ENCODE data around the gene CCDC85B.

CCDC85B gene

GRCh38 chr11:65851811-65852507 is 38.5 kb upstream of the CCDC85B start:
- H3K36me3 ChIP-seq (ENCODE audit: control insufficient read depth, insufficient read depth, low read length, severe bottlenecking) = peaks cover 51% of the 10 kb centered on the region
- no peak for DNase-seq (ENCODE audit: low read depth)
- H3K9me3 ChIP-seq (ENCODE audit: control insufficient read depth, low read length) = no peaks in the 10 kb centered on the region
- H3K4me3 ChIP-seq (ENCODE audit: low read length) = no peak overlapping the region
- no peak overlapping the region for H3K9ac ChIP-seq (ENCODE audit: low read length)
- peaks cover 18% of the 10 kb centered on the region for H3K4me1 ChIP-seq (ENCODE audit: control insufficient read depth, insufficient read depth, low read length)
- H3K27me3 ChIP-seq (replicated peaks; ENCODE audit: control insufficient read depth, insufficient read depth, low read length) = no peaks in the 10 kb centered on the region

- Histone ChIP-seq H3K27me3 (replicated peaks; ENCODE audit: control insufficient read depth, insufficient read depth, low read length) (no peaks in the 10 kb centered on the region), H3K9me3 (ENCODE audit: control insufficient read depth, low read length) (no peaks in the 10 kb centered on the region), H3K4me1 (ENCODE audit: control insufficient read depth, insufficient read depth, low read length) (peaks cover 18% of the 10 kb centered on the region), H3K9ac (ENCODE audit: low read length) (peak overlapping the region; percentile 25), H3K4me3 (ENCODE audit: low read length) (no peak overlapping the region), H3K36me3 (ENCODE audit: control insufficient read depth, insufficient read depth, low read length, severe bottlenecking) (peaks cover 51% of the 10 kb centered on the region)
- no peak for DNase-seq (ENCODE audit: low read depth)
These were observed 37.8 kb upstream of the CCDC85B start for GRCh38 chr11:65852508-65853245.

GRCh38 chr11:65853246-65853979 is 37.1 kb upstream of the CCDC85B start:
- peaks cover 19% of the 10 kb centered on the region for H3K4me1 ChIP-seq (ENCODE audit: control insufficient read depth, insufficient read depth, low read length)
- peak overlapping the region; percentile 59 for H3K9ac ChIP-seq (ENCODE audit: low read length)
- DNase-seq (ENCODE audit: low read depth) = no peak
- peaks cover 51% of the 10 kb centered on the region for H3K36me3 ChIP-seq (ENCODE audit: control insufficient read depth, insufficient read depth, low read length, severe bottlenecking)
- no peaks in the 10 kb centered on the region for H3K27me3 ChIP-seq (replicated peaks; ENCODE audit: control insufficient read depth, insufficient read depth, low read length)
- no peak overlapping the region for H3K4me3 ChIP-seq (ENCODE audit: low read length)
- no peaks in the 10 kb centered on the region for H3K9me3 ChIP-seq (ENCODE audit: control insufficient read depth, low read length)

- peaks cover 51% of the 10 kb centered on the region for H3K36me3 ChIP-seq (ENCODE audit: control insufficient read depth, insufficient read depth, low read length, severe bottlenecking)
- H3K4me3 ChIP-seq (ENCODE audit: low read length) = no peak overlapping the region
- DNase-seq (ENCODE audit: low read depth) = no peak
- H3K9ac ChIP-seq (ENCODE audit: low read length) = peak overlapping the region; percentile 59
- H3K4me1 ChIP-seq (ENCODE audit: control insufficient read depth, insufficient read depth, low read length) = peaks cover 26% of the 10 kb centered on the region
- H3K27me3 ChIP-seq (replicated peaks; ENCODE audit: control insufficient read depth, insufficient read depth, low read length) = no peaks in the 10 kb centered on the region
- no peaks in the 10 kb centered on the region for H3K9me3 ChIP-seq (ENCODE audit: control insufficient read depth, low read length)
These were observed 36.3 kb upstream of the CCDC85B start for GRCh38 chr11:65854161-65854592.

GRCh38 chr11:65854852-65855837 is 35.3 kb upstream of the CCDC85B start:
- peaks cover 51% of the 10 kb centered on the region for H3K36me3 ChIP-seq (ENCODE audit: control insufficient read depth, insufficient read depth, low read length, severe bottlenecking)
- DNase-seq (ENCODE audit: low read depth) = no peak
- H3K27me3 ChIP-seq (replicated peaks; ENCODE audit: control insufficient read depth, insufficient read depth, low read length) = no peaks in the 10 kb centered on the region
- peak overlapping the region; percentile 96 for H3K9ac ChIP-seq (ENCODE audit: low read length)
- H3K9me3 ChIP-seq (ENCODE audit: control insufficient read depth, low read length) = no peaks in the 10 kb centered on the region
- peak overlapping the region; percentile 94 for H3K4me3 ChIP-seq (ENCODE audit: low read length)
- H3K4me1 ChIP-seq (ENCODE audit: control insufficient read depth, insufficient read depth, low read length) = peaks cover 33% of the 10 kb centered on the region

- no peaks in the 10 kb centered on the region for H3K27me3 ChIP-seq (replicated peaks; ENCODE audit: control insufficient read depth, insufficient read depth, low read length)
- DNase-seq (ENCODE audit: low read depth) = no peak
- H3K4me3 ChIP-seq (ENCODE audit: low read length) = peak overlapping the region; percentile 94
- peaks cover 33% of the 10 kb centered on the region for H3K4me1 ChIP-seq (ENCODE audit: control insufficient read depth, insufficient read depth, low read length)
- no peaks in the 10 kb centered on the region for H3K9me3 ChIP-seq (ENCODE audit: control insufficient read depth, low read length)
- H3K36me3 ChIP-seq (ENCODE audit: control insufficient read depth, insufficient read depth, low read length, severe bottlenecking) = peaks cover 49% of the 10 kb centered on the region
- peak overlapping the region; percentile 96 for H3K9ac ChIP-seq (ENCODE audit: low read length)
These were observed 34.5 kb upstream of the CCDC85B start for GRCh38 chr11:65855927-65856363.

- no peaks in the 10 kb centered on the region for H3K27me3 ChIP-seq (replicated peaks; ENCODE audit: control insufficient read depth, insufficient read depth, low read length)
- peak overlapping the region; percentile 96 for H3K9ac ChIP-seq (ENCODE audit: low read length)
- DNase-seq (ENCODE audit: low read depth) = peak; percentile 90
- peak overlapping the region; percentile 94 for H3K4me3 ChIP-seq (ENCODE audit: low read length)
- H3K36me3 ChIP-seq (ENCODE audit: control insufficient read depth, insufficient read depth, low read length, severe bottlenecking) = peaks cover 45% of the 10 kb centered on the region
- H3K9me3 ChIP-seq (ENCODE audit: control insufficient read depth, low read length) = no peaks in the 10 kb centered on the region
- H3K4me1 ChIP-seq (ENCODE audit: control insufficient read depth, insufficient read depth, low read length) = peaks cover 42% of the 10 kb centered on the region
These were observed 33.6 kb upstream of the CCDC85B start for GRCh38 chr11:65856689-65857499.

GRCh38 chr11:65857500-65857852 is 33.0 kb upstream of the CCDC85B start:
- H3K27me3 ChIP-seq (replicated peaks; ENCODE audit: control insufficient read depth, insufficient read depth, low read length) = no peaks in the 10 kb centered on the region
- H3K9ac ChIP-seq (ENCODE audit: low read length) = peak overlapping the region; percentile 96
- peaks cover 45% of the 10 kb centered on the region for H3K36me3 ChIP-seq (ENCODE audit: control insufficient read depth, insufficient read depth, low read length, severe bottlenecking)
- H3K4me1 ChIP-seq (ENCODE audit: control insufficient read depth, insufficient read depth, low read length) = peaks cover 45% of the 10 kb centered on the region
- no peak for DNase-seq (ENCODE audit: low read depth)
- peak overlapping the region; percentile 94 for H3K4me3 ChIP-seq (ENCODE audit: low read length)
- H3K9me3 ChIP-seq (ENCODE audit: control insufficient read depth, low read length) = no peaks in the 10 kb centered on the region

- no peaks in the 10 kb centered on the region for H3K9me3 ChIP-seq (ENCODE audit: control insufficient read depth, low read length)
- peaks cover 45% of the 10 kb centered on the region for H3K36me3 ChIP-seq (ENCODE audit: control insufficient read depth, insufficient read depth, low read length, severe bottlenecking)
- H3K4me1 ChIP-seq (ENCODE audit: control insufficient read depth, insufficient read depth, low read length) = peaks cover 50% of the 10 kb centered on the region
- peak within 1 kb of the TSS; percentile 94 for H3K4me3 ChIP-seq (ENCODE audit: low read length)
- no peaks in the 10 kb centered on the region for H3K27me3 ChIP-seq (replicated peaks; ENCODE audit: control insufficient read depth, insufficient read depth, low read length)
- peak; percentile 99 for DNase-seq (ENCODE audit: low read depth)
- H3K9ac ChIP-seq (ENCODE audit: low read length) = peak within 1 kb of the TSS; percentile 99
These were observed 32.4 kb upstream of the CCDC85B start, which contains the start of gene CFL1 for GRCh38 chr11:65857853-65858680. Gene CFL1 (minus strand): TSS chr11:65858180. CDS start chr11:65858099, 81 bp downstream.
